Measurements from ENCODE around the gene IKBKE. TPM values are rescaled to one million over a fixed set of nuclear protein-coding genes. Genes with fewer than 3 reads are reported as not detected.

Gene IKBKE
- total and polyA plus RNA-seq, 2 of the 8 experiments (the other 6 are each of a cell fraction or from before 2014, with no cell fraction given): 8.6 to 12.0 TPM

GRCh38 chr1:206510371-206510770 is 40.1 kb downstream of the IKBKE start:
- FAIRE-seq: no peak
- no peak overlapping the region for H2BK20ac ChIP-seq (ENCODE audit: low read length)
- no peak overlapping the region for H3K27ac ChIP-seq (ENCODE audit: low read depth, low read length)
- H3K23ac ChIP-seq (ENCODE audit: insufficient read length): no peak overlapping the region
- no peaks in the 10 kb centered on the region for H3K79me2 ChIP-seq (ENCODE audit: control insufficient read depth in 1 of 2, insufficient read depth in 2 of 2, low read length in 2 of 2)
- H3K4me2 ChIP-seq (ENCODE audit: insufficient read depth in 1 of 2, low read depth in 2 of 2, low read length in 2 of 2): no peak overlapping the region
- ChIA-PET CTCF (ENCODE audit: partially characterized antibody) (interaction anchor here (1.0 to 1.9 kb wide), 2 partner anchors 35 to 74 kb away, joined by 3 to 4 read pairs; no protein-coding TSS in a partner anchor), POLR2A (ENCODE audit: partially characterized antibody) (interaction anchor here (1.4 to 2.2 kb wide), 2 partner anchors 27 to 40 kb away, joined by 3 to 6 read pairs; partner anchors contain the start of gene IKBKE)
- H4K5ac ChIP-seq (ENCODE audit: insufficient read length, low read depth, low read length): no peak overlapping the region
- H3K36me3 ChIP-seq (ENCODE audit: control insufficient read depth in 2 of 4, insufficient read depth in 4 of 4, low read length in 3 of 4): no peaks in the 10 kb centered on the region
- H3K4me3 ChIP-seq (ENCODE audit: extremely low read depth in 1 of 4, insufficient read depth in 2 of 4, low read depth in 3 of 4, low read length in 4 of 4): no peak overlapping the region
- H3K14ac ChIP-seq (ENCODE audit: insufficient read length): no peak overlapping the region
- no peaks in the 10 kb centered on the region for H3K9me3 ChIP-seq (ENCODE audit: insufficient read depth in 2 of 2, low read depth in 1 of 2, low read length in 1 of 2)
- no peak overlapping the region for H3K18ac ChIP-seq (ENCODE audit: extremely low read depth, low read length)
- no peak overlapping the region for H2BK120ac ChIP-seq (replicated peaks; ENCODE audit: low read depth, low read length)
- no peak for TF ChIP-seq GTF2F1 (IDR thresholded peaks at IDR 0.05; ENCODE audit: borderline replicate concordance, low read depth, low read length)
- no peak for TF ChIP-seq EP300 (IDR thresholded peaks at IDR 0.05; ENCODE audit: borderline replicate concordance in 1 of 2, low read depth in 2 of 2, low read length in 2 of 2)
- no peak for TF ChIP-seq BCL11A (IDR thresholded peaks at IDR 0.05; ENCODE audit: low read depth in 2 of 2, low read length in 2 of 2)
- TF ChIP-seq CHD2 (IDR thresholded peaks at IDR 0.05; ENCODE audit: low read length): no peak
- TF ChIP-seq HDAC2 (IDR thresholded peaks at IDR 0.05; ENCODE audit: borderline replicate concordance in 1 of 2, low read depth in 2 of 2, low read length in 2 of 2): no peak
- no peak for TF ChIP-seq RFX5 (IDR thresholded peaks at IDR 0.05; ENCODE audit: borderline replicate concordance, low read depth, low read length)
- no peak for TF ChIP-seq E2F6 (IDR thresholded peaks at IDR 0.05)
- TF ChIP-seq FOSL1 (IDR thresholded peaks at IDR 0.05; ENCODE audit: insufficient read depth, low read depth, low read length): no peak
- TF ChIP-seq CEBPB (IDR thresholded peaks at IDR 0.05; ENCODE audit: low read depth, low read length): no peak
- TF ChIP-seq SUZ12 (IDR thresholded peaks at IDR 0.05; ENCODE audit: low read length): no peak
- TF ChIP-seq TAF1 (IDR thresholded peaks at IDR 0.05; ENCODE audit: low read depth, low read length): no peak
- no peak overlapping the region for H2BK12ac ChIP-seq (ENCODE audit: low read depth, low read length)
- H4K20me1 ChIP-seq (replicated peaks in 1 of 2; ENCODE audit: control insufficient read depth in 1 of 2, insufficient read depth in 2 of 2, low read length in 2 of 2): peaks cover 0 to 5% of the 10 kb centered on the region in 2 experiments
- H3K27me3 ChIP-seq (replicated peaks in 1 of 4; ENCODE audit: control insufficient read depth in 3 of 4, extremely low read depth in 1 of 4, insufficient read depth in 3 of 4, low read length in 3 of 4): peaks cover 17 to 44% (median 40%) of the 10 kb centered on the region in 4 experiments
- no peak overlapping the region for H4K91ac ChIP-seq (replicated peaks; ENCODE audit: insufficient read length, low read length)
- no peak overlapping the region for H3K56ac ChIP-seq (replicated peaks; ENCODE audit: insufficient read length, low read depth, low read length)
- H2AFZ ChIP-seq (ENCODE audit: low read length): no peak overlapping the region
- H3K9ac ChIP-seq (replicated peaks in 1 of 4; ENCODE audit: extremely low read depth in 1 of 4, low read depth in 3 of 4, low read length in 3 of 4): no peak overlapping the region
- peaks cover 3 to 19% (median 6%) of the 10 kb centered on the region in 4 experiments; a peak in 6 of 7 replicates for H3K4me1 ChIP-seq (replicated peaks in 1 of 4; ENCODE audit: control insufficient read depth in 3 of 4, insufficient read depth in 4 of 4, low read length in 3 of 4)
- DNase-seq (ENCODE audit: low read depth in 1 of 2, low spot score in 2 of 2): no peak
- peaks cover 9% of the 10 kb centered on the region; the same call in 1 of the 2 replicates for H3K23me2 ChIP-seq (ENCODE audit: low read depth, low read length)
- WGBS, 2 experiments (ENCODE audit: extremely low coverage in 1 of 2, insufficient coverage in 1 of 2, insufficient read length in 1 of 2, insufficient replicate concordance in 2 of 2, low coverage in 1 of 2, low lambda C conversion rate in 2 of 2, missing lambda C conversion rate in 1 of 2): 87% methylated on average over 5 of the region's 5 CpGs; no CpG with 5 or more reads in 1 of the 2 experiments
- H3K4ac ChIP-seq (replicated peaks; ENCODE audit: insufficient read length, low read depth, low read length): no peak overlapping the region
- H2BK15ac ChIP-seq (ENCODE audit: low read length): no peak overlapping the region
- no peak overlapping the region for H4K8ac ChIP-seq (ENCODE audit: extremely low read depth, insufficient read depth, low read length)
- H2BK5ac ChIP-seq (ENCODE audit: low read depth, low read length): no peak overlapping the region
- no peak overlapping the region for H2AK5ac ChIP-seq (ENCODE audit: low read depth, low read length)
- no peaks in the 10 kb centered on the region for H3K79me1 ChIP-seq (ENCODE audit: low read depth, low read length)

Data from H1 (cell line).